HG03571 (cell line): ENCODE measurements around the gene ZNF552.
"Not testable (repeated sequence)": the region's sequence is repeated elsewhere in the genome, so short reads cannot be mapped to it uniquely, and the experiment has no call there.

ENCODE experiments used
- ATAC-seq: cut with Tn5 transposase; IDR thresholded peaks from one replicate; pipeline ENCODE4 v1.9.1; 2021; ENCODE audit not compliant: unreplicated experiment

Gene ZNF552

GRCh38 chr19:57819475-57820148 is 4.9 kb upstream of the ZNF552 start:
- peak; percentile 89 for ATAC-seq

- ATAC-seq, result no peak
Measured at GRCh38 chr19:57818378-57818777, 3.7 kb upstream of the ZNF552 start.

DNA sequence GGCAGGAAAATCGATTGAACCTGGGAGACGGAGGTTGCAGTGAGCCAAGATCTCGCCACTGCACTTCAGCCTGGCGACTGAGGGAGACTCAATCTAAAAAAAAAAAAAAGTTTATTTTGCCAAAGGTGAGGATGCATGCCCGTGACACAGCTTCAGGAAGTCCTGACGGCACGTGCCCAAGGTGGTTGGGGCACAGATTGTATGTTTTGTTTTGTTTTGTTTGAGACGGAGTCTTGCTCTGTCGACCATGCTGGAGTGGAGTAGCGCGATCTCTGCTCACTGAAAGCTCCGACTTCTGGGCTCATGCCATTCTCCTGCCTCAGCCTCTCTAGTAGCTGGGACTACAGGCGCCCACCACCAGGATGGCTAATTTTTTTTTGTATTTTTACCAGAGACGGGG is 3.3 kb upstream of the ZNF552 start:
- no peak for ATAC-seq

DNA sequence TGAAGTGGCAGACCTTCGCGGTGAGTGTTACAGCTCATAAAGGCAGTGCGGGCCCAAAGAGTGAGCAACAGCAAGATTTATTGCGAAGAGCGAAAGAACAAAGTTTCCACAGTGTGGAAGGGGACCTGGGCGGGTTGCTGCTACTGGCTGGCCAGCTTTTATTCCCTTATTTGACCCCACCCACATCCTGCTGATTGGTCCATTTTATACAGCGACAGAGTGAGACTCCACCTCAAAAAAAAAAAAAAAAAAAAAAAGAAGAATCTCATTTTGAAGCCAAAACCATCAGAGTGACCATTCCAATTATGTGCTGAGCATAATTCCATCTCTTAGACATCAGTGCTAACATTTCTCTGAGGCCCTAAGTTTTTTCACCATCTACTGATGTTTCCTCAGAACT is 1.9 kb upstream of the ZNF552 start:
- ATAC-seq, result no peak

GRCh38 chr19:57815247-57816075 is 748 bp upstream of the ZNF552 start:
- no peak for ATAC-seq

- no peak for ATAC-seq
Measured at GRCh38 chr19:57813919-57814504, 701 bp downstream of the ZNF552 start.

GRCh38 chr19:57812975-57813820 is 1.5 kb downstream of the ZNF552 start:
- not testable (repeated sequence) for ATAC-seq

DNA sequence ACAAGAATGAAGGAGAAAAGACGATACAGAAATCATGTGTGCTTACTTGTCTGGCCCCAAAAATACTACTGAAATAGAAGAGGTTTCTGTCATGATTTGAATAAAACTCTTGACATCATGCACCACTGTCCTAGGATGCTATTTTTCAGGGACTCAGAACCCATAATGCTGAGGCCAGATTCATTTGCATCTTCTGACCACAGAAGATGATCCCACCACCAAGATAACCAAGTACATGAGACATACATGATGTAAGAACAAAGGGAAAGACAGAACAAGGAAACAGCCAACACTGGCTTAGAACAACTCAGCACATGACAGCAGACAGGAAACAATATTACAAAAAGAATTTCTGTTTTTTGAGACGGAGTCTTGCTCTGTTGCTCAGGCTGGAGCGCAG is 2.5 kb downstream of the ZNF552 start:
- ATAC-seq, result no peak

DNA sequence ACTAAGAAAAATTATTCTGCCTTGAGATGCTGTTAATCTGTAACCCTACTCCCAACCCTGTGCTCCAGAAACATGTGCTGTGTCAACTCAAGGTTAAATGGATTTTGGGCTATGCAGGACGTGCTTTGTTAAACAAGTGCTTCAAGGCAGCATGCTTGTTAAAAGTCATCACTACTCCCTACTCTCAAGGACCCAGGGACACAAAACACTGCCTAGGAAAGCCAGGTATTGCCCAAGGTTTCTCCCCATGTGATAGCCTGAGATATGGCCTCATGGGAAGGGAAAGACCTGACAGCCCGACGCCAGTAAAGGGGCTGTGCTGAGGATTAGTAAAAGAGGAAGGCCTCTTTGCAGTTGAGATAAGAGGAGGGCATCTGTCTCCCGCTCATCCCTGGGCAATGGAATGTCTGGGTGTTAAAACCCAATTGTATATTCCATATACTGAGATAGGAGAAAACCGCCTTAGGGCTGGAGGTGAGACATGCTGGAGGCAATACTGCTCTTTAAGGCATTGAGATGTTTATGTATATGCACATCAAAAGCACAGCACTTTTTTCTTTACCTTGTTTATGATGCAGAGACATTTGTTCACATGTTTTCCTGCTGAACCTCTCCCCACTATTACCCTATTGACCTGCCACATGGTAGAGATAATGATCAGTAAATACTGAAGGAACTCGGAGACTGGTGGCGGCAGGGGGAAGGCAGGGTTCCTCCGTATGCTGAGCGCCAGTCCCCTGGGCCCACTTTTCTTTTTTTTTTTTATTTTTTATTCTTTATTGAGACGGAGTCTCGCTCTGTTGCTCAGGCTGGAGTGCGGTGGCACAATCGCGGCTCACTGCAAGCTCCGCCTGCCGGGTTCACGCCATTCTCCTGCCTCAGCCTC is 4.1 kb downstream of the ZNF552 start:
- not testable (repeated sequence) for ATAC-seq

DNA sequence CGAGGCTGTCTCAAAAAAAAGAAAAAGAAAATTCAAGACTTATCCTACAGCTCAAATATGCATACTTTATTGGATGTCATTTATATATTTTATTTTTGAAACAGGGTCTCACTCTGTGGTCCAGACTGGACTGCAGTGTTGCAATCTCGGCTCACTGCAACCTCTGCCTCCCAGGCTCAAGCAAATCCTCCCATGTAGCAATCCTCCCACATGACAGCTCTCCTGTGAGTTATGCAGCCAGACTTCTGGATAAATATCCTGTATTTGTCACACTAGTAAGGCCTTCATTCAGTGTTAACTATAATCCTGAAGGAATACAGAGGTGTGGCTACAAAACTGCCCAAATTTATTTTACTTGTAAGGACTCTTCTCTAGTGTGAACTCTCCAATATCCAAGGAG is 7.2 kb downstream of the ZNF552 start:
- no peak for ATAC-seq

DNA sequence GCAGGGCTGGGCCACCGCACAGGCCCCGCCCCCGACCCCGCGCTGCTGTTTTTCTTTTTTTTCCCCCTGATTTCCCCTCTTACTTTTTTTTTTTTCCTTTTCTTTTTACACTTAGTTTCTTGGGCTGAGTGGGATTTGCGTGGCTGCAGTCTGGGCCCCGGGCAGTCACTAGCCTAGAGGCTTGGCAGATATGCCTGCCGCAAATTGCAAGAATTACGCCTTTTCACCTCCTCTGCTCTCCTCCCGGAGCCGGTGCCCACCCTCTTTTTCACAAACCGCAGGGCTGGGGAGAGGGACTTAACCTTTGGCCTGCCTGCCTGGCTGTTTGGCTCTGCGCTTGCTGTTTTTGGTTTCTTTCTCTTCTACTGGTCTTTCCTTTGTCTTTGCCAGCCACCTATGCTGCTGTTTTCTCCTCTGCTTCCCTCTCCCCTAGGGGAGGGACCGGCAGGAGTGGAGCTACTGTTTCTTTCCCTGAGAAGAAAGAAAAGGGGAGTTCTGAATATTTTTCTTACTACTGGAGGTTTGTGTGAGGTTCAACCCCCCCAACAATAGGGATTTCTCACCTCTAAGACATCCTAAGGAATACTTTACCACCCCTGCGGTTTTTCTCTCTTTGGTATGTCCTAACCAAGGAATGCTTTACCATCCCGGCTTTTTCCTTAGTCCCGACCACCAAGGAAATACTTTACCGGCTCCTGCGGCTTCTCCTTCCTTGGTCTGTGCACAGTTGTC is 11.0 kb downstream of the ZNF552 start:
- no peak for ATAC-seq

DNA sequence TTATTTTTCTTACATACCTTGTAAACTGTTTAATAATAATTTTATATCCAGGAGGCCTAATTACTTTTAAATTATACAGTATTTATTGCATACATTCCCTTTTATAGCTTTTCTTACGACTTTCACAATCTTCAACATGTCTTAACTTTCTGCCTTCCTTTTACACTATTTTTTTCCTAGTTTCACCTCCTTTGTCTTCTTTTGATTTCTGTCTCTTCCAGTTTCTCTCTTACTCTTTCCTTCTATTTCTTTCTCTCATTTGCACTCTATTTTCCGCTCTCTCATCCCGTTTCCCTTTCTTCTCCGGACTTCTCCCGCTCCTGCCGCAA is 11.5 kb downstream of the ZNF552 start:
- ATAC-seq, result no peak

- no peak for ATAC-seq
Measured at GRCh38 chr19:57802269-57802668, 12.4 kb downstream of the ZNF552 start.

DNA sequence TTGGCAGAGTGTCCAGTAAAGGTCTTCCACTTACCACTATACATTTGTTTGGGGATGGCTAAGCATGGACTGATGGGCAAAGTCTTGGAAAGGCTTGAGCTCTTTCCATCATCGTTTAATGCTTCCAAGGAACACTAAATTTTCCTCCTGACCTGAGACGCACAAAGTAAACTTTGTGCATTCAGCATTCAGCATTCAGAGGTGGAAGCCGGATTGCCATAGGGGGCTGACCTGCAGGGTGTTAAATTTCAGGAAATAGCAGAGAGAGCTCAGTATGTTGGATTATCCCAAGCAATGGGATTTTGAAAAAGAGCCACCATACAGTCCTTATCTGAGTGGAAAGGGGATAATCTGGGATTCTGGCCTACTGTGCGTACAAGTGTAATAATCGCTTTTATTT is 14.0 kb downstream of the ZNF552 start:
- no peak for ATAC-seq

DNA sequence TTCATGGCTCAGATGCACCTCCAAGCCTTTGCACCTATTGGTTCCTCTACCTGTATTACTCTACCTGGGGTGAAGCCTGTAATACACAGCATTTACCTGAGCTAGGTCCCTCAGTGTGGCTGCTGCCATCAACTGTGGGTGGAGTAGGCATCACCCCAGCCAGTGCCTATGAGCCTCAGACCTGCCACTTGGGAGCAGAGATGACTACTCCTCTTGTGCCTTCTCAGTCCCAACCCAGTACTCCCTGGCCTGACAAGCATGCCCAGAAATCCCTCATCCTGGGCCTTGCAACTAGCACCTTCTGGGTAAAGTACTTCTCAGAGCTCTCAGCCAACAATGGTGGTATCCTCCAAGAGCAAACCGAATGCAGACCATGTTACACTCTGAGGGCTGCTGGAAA is 18.1 kb downstream of the ZNF552 start:
- ATAC-seq, result not testable (repeated sequence)

DNA sequence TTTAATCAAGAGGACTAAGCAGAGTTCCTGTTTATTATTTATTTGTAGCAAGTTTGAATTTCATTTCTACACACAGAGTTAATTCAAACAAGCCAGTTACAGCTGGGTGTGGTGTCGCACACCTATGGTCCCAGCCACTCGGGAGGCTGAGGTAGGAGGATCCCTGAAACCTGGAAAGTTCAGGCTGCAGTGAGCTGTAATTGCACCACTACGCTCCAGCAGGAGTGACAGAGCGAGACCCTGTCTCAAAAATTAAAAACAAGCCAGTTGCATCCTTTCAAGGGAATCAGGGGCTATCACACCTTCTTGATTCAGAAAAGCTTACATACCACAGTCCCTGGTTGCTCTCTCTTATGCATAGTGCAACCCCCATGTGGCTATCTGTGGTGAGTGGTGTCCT is 25.4 kb downstream of the ZNF552 start:
- ATAC-seq, result no peak

DNA sequence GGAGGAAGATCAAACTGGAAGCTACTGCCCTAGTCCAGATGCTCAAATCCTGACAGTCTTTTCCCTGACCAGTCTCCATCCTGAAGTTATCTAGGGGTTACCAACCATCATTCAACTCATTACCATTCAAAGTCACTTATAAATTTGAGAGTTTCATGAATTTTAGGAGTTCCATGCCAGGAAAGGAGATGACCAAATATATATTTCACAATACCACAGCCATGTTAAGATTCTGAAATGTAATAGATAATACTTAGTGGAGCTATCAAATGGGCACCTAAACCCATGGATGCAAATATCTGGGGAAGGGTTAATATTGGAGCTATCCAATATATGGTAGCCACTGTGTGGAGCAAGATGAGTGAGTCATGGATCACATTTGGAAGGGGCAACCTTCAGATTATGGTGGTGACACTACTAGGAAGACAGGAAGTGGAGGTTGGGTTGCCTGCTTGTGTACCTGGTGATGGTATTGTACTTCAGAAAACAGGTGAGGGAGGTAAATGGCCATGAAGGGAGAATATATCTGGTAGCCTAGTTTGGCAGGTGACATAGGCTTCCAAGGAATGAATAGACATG is 26.5 kb downstream of the ZNF552 start:
- ATAC-seq, result no peak

DNA sequence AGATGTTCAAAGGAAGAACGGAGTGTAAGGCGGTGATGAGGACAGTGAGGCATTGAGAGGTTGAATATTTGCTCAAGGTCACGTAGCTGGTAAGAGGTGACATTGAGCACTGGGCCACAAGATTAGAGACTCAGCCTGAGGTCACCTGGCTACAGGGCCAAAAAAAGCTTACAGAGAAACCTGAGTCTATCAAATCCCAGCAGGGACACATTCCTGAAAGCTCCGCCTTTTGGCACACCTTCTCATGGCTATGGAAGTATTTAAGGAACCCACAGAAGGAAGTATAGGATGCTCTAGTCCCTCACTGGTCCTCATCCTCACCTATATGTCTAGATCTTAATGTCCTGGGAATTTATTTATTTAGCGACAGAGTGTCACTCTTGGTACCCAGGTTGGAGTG is 27.8 kb downstream of the ZNF552 start:
- ATAC-seq, result no peak

GRCh38 chr19:57786286-57786685 is 28.4 kb downstream of the ZNF552 start:
- no peak for ATAC-seq
